HL-60 (cell line): ENCODE measurements around the gene HTR3B.

ENCODE experiments used
- CTCF ChIP-seq: IDR thresholded peaks from one replicate; pipeline ENCODE4 v1.5.1; 2011; ENCODE audit warnings: low read length, control low read depth, inconsistent platforms; ENCODE audit not compliant: insufficient read depth
- GABPA ChIP-seq: IDR thresholded peaks from 2 replicates; pipeline ENCODE4 v1.6.1; 2012; ENCODE audit warnings: low read depth
- POLR2AphosphoS5 ChIP-seq: IDR thresholded peaks from 2 replicates; pipeline ENCODE4 v1.6.1; 2012; ENCODE audit warnings: low read depth
- SPI1 ChIP-seq: IDR thresholded peaks from 2 replicates; pipeline ENCODE4 v1.6.1; 2012; ENCODE audit warnings: low read depth, mild to moderate bottlenecking, borderline replicate concordance
- TF ChIP-seq, protein P1 (sequence below): IDR thresholded peaks from 2 replicates; pipeline ENCODE4 v1.6.1; 2012; ENCODE audit warnings: low read depth; ENCODE audit not compliant: insufficient replicate concordance

DNA sequence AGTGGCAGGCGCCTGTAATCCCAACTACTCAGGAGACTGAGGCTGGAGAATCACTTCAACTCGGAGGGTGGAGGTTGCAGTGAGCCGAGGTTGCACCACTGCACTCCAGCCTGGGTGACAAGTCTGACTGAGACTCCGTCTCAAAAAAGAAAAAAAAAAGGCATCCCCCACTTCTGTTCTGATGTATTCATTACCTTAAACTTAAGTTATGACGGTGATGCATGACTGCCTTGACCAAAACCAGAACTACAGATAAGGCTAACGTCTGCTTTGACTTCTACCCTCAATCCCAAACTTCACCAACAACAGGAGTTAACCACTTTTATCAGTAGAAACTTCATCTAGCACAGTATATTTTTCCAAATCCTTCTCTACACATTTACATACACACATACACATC, 80.2 kb downstream of the HTR3B start:
- TF ChIP-seq POLR2AphosphoS5 (no peak), CTCF (no peak), SPI1 (no peak), GABPA (no peak)
- TF ChIP-seq, protein P1, sequence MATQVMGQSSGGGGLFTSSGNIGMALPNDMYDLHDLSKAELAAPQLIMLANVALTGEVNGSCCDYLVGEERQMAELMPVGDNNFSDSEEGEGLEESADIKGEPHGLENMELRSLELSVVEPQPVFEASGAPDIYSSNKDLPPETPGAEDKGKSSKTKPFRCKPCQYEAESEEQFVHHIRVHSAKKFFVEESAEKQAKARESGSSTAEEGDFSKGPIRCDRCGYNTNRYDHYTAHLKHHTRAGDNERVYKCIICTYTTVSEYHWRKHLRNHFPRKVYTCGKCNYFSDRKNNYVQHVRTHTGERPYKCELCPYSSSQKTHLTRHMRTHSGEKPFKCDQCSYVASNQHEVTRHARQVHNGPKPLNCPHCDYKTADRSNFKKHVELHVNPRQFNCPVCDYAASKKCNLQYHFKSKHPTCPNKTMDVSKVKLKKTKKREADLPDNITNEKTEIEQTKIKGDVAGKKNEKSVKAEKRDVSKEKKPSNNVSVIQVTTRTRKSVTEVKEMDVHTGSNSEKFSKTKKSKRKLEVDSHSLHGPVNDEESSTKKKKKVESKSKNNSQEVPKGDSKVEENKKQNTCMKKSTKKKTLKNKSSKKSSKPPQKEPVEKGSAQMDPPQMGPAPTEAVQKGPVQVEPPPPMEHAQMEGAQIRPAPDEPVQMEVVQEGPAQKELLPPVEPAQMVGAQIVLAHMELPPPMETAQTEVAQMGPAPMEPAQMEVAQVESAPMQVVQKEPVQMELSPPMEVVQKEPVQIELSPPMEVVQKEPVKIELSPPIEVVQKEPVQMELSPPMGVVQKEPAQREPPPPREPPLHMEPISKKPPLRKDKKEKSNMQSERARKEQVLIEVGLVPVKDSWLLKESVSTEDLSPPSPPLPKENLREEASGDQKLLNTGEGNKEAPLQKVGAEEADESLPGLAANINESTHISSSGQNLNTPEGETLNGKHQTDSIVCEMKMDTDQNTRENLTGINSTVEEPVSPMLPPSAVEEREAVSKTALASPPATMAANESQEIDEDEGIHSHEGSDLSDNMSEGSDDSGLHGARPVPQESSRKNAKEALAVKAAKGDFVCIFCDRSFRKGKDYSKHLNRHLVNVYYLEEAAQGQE, result no peak
